SW480 (cell line): Measurements from ENCODE around the gene MSS51.

Experiments used
- DNase-seq: peaks from one replicate; pipeline ENCODE4 v3.0.0-alpha.2; 2016; ENCODE audit warnings: low spot score

MSS51 gene

GRCh38 chr10:73433538-73433867, at the start of gene MSS51:
Gene MSS51 (minus strand): TSS chr10:73433561. CDS start chr10:73428284, 5,277 bp downstream.
- DNase-seq = no peak

DNA sequence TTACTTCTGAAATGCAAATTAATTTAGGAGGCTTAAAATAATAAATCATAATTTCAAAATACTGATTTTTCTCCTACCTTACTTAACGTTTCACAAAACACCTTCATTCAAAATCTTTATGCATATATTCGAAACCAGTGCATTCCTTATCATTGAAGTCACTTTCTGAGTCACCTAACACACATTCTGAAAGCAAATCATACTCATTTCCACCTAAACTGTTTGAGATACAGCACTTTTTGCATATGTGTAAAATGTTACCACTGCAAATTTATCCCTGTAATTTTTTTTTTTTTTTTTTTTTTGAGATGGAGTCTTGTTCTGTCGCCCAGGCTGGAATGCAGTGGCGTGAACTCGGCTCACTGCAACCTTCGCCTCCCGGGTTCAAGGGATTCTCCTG, 46.8 kb upstream of the MSS51 start:
- no peak for DNase-seq

GRCh38 chr10:73478636-73479035, 45.3 kb upstream of the MSS51 start:
- DNase-seq = no peak

GRCh38 chr10:73471226-73471625, 37.9 kb upstream of the MSS51 start:
- DNase-seq = no peak

DNA sequence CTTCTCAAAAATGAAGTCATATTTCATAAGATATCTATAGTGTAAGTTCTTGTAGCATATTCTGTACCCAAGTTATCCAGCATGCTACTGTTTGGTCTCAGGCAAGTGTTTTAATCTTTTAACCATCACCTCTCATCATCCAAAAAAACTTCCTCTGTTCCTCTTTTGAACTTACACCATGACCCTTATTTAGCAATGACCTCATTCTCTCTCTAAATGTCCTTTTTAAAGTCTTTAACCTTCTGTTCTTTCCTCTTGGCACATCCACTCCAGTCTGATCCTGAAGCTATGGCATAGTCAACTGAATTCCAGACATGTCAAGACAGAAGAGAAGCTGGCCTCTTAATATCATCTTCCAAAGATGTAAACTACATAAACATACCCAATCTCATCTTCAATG, 36.2 kb upstream of the MSS51 start:
- DNase-seq = no peak

DNA sequence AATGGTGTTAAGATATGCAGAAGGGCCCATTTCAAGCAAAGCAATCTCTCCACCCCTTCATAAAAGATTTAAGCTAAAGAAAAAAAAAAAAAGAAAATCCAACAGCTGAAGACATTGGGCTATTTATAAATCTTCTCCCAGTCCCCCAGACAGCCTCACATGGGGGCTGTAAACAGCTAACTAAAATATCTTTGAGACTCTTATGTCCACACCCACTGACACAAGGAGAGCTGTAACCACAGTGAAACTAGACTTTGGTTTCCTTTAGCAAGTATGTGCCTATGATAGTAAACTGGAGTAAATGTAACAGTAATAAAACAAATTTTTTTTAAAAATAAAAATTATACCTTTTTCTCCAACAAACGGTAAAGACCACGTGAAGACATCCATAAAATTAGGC, 33.8 kb upstream of the MSS51 start:
- no peak for DNase-seq

- DNase-seq = no peak
Measured at GRCh38 chr10:73465978-73466726, 32.8 kb upstream of the MSS51 start.

- no peak for DNase-seq
Measured at GRCh38 chr10:73460897-73461296, 27.5 kb upstream of the MSS51 start.

- no peak for DNase-seq
Measured at GRCh38 chr10:73459683-73460314, 26.4 kb upstream of the MSS51 start.

DNA sequence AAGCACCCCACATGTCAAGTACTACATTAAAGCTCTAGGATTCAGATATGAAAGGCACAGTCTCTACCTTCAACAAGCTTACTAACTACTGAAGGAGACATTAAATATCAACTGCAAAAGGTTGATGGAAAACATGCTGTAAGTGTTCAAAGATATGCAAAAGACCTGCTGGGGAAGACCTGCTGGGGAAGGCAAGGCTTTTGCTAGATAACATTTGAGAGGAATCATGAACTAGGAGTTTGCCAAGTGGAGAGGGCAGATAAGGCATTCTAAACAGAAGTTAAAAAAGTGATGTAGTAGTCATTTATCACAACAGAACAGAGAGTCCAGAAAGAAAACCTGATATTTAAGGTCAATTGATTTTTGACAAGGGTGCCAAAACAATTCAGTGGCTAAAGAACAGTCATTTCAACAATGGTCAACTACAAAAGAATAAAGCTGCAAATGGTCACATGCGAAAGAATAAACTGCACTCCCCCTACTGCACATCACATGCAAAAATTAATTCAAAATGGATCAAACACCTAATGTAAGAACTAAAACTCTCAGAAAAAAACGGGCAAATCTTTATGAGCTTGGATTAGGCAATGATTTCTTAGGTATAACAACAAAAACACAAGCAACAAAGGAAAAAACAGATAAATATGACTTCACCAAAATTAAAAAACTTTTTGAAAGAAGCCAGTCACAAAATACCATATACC, 23.0 kb upstream of the MSS51 start:
- DNase-seq = no peak

DNA sequence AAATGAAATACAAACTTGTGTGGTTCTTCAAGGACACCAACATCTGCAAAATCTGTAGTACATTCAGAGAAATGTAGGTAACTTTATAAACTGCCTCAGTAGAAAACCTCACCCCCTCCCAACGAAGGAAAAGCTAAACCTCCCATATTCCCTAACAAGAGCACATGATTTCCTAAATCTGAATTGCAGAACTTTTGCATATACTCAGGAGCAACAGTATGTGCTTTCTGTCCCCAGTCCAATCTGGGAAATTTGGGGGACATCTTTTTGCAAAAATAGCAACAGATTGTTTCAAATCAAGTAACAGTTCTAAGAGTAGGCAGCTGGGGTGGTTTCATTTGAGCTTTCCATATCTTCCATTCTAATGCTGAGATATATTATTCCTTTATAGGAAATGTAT, 15.8 kb upstream of the MSS51 start:
- no peak for DNase-seq

DNA sequence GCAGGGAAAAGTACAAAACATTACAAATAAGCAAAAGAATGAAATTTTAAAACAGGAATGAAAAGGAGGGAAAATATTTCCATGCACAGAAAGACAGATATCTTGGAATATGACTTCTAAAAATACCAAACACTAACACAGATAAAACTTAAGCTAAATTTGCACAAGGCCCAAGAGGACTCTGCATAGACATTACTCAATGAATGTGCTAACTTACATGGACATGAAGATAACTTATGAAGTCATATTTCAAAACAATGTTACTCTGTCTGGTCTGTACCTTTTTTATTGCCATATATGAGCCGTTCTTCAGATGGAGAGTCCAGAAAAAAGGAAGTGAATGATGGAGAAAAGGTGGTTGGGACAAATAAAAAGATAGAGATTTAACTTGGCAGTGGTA, 15.0 kb upstream of the MSS51 start:
- no peak for DNase-seq

GRCh38 chr10:73446926-73447325, 13.6 kb upstream of the MSS51 start:
- no peak for DNase-seq

GRCh38 chr10:73444457-73444856, 11.1 kb upstream of the MSS51 start:
- DNase-seq = no peak

- DNase-seq = peak; percentile 48
Measured at GRCh38 chr10:73439605-73440312, 6.4 kb upstream of the MSS51 start.

GRCh38 chr10:73439055-73439454, 5.7 kb upstream of the MSS51 start:
- DNase-seq = no peak

GRCh38 chr10:73432646-73433537, 469 bp downstream of the MSS51 start:
- DNase-seq = no peak

DNA sequence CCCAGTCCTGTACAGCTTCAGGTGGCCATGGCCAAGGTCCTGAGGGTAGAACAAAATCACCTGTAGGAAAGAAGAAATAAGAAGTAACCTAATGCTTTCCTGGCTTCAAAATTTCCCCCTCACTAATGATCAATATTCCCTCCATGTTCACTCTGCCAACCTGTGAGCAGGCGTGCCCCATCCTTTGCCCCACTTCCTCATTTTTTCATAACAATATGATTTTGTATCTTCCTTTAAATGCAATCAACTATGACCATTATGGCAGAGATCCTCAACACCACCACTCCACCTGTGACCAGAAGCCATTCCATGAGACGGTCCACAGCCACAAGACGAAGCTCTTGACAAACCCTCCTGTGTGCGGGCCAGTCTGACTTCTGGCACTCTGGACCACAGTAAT, 7.0 kb downstream of the MSS51 start:
- no peak for DNase-seq

DNA sequence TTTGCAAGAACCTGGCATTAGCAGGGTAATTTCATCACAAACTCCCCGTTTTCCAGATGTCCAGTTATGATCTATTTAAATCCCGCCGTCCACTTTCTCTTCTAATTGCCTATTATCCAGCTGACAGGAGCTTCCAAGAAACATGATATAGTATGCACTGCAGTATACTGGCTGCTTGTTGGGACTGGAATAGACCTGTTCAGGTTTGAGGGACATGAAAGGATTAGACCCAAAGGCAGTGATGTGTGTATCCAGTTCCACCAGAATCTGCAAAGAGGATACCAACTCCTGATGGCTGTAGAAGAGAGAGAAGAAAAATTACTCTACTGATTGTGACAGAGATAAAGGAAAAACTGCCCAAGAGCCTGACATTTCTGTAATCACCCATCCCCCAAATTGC, 8.9 kb downstream of the MSS51 start:
- no peak for DNase-seq

DNA sequence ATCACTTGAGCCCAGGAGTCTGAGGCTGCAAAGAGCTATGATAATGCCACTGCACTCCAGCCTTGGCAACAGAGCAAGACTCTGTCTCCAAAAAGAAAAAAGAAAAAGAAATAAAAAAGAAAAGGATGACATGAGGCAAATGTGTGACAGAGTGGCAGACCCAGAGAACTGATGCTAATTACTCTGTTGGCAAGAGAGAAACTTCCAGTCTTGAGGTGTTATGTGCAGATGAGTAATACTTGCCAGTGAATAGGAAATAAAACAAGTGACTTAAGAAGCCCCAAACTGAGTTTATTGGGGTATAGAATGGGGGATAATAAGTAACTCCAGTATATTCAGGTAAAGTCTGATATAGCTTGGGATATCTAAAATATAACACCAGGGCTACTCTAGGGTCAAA, 10.1 kb downstream of the MSS51 start:
- no peak for DNase-seq

DNA sequence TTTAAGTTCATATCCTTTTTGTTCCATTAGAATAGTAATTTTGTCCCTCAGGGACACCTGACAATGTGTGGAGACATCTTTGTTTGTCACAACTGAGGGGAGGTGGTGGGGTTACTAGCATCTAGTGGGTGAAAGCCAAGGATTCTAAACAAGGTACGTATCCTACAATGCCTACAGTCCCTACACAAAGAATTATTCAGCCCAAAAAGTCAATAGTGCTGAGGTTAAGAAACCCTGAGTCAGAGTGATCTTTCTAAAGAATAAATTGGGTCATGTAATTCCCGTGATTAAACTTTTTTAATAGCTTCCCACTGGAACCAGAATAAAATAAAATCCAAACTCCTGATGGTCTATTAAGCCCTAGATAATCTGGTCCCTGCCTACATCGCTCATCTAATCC, 16.8 kb downstream of the MSS51 start:
- DNase-seq = no peak
